Smooth muscle cell (in vitro differentiated cells): ENCODE results near the gene EGR2. TPM values are rescaled to one million over a fixed set of nuclear protein-coding genes. Genes with fewer than 3 reads are reported as not detected.
"Not testable (repeated sequence)": the region's sequence is repeated elsewhere in the genome, so short reads cannot be mapped to it uniquely, and the experiment has no call there.

Experiments used
- DNase-seq: peaks from one replicate; lab custom pipeline; 2025; ENCODE audit not compliant: unreplicated experiment; lab: John Stamatoyannopoulos, UW
- H2AFZ ChIP-seq: fragments of 200-600 bp; sonication (generic); 2 replicates; pipeline ENCODE4 v1.6.0; 2016; ENCODE audit warnings: antibody characterized with exemption, low read depth, mild to moderate bottlenecking
- H3F3A ChIP-seq: fragments of 200-600 bp; sonication (generic); 2 replicates; pipeline ENCODE4 v1.6.0; 2017; ENCODE audit warnings: antibody characterized with exemption, low read depth
- H3K27ac ChIP-seq: fragments of 200-600 bp; sonication (generic); 2 replicates; pipeline ENCODE4 v1.5.1; 2016; ENCODE audit warnings: low read depth, mild to moderate bottlenecking
- H3K27me3 ChIP-seq: fragments of 200-600 bp; sonication (generic); 2 replicates; pipeline ENCODE4 v1.6.1; 2016; ENCODE audit warnings: low read depth, mild to moderate bottlenecking
- H3K36me3 ChIP-seq: fragments of 200-600 bp; sonication (generic); 2 replicates; pipeline ENCODE4 v1.5.1; 2016; ENCODE audit warnings: low read depth
- H3K4me1 ChIP-seq: fragments of 200-600 bp; sonication (generic); 2 replicates; pipeline ENCODE4 v1.5.1; 2016; ENCODE audit warnings: low read depth
- H3K4me2 ChIP-seq: fragments of 200-600 bp; sonication (generic); 2 replicates; pipeline ENCODE4 v1.6.0; 2016; ENCODE audit warnings: mild to moderate bottlenecking
- H3K4me3 ChIP-seq: fragments of 200-600 bp; sonication (generic); 2 replicates; pipeline ENCODE4 v1.5.1; 2016; ENCODE audit warnings: mild to moderate bottlenecking
- H3K79me2 ChIP-seq: fragments of 200-600 bp; sonication (generic); 2 replicates; pipeline ENCODE4 v1.6.0; 2016; ENCODE audit warnings: low read depth, mild to moderate bottlenecking
- H3K9ac ChIP-seq: fragments of 200-600 bp; sonication (generic); 2 replicates; pipeline ENCODE4 v1.6.0; 2016; ENCODE audit warnings: low read depth
- H3K9me3 ChIP-seq: fragments of 200-600 bp; sonication (generic); replicated peaks from 2 replicates; pipeline ENCODE4 v1.5.1; 2016; ENCODE audit warnings: low read depth
- H4K20me1 ChIP-seq: fragments of 200-600 bp; sonication (generic); 2 replicates; pipeline ENCODE4 v1.6.0; 2016; ENCODE audit warnings: low read depth
- whole genome bisulfite sequencing: methylation state at CpG from one replicate; pipeline ENCODE4 v1.1.7; 2016; ENCODE audit warnings: low lambda C conversion rate; 5-methylcytosine and 5-hydroxymethylcytosine counted together
- polyA plus RNA-seq: library from polyadenylated mRNA; unstranded; fragments of >200 nt; fragmentation: Nextera tagmentation; extraction: Ambion mirVana; gene quantifications from 2 replicates; pipeline ENCODE4 v1.2.1, GENCODE V29; 2016
- total RNA-seq: library from RNA; depleted of rRNA; stranded (reverse); fragments of >200 nt; gene quantifications from 2 replicates; pipeline ENCODE4 v1.2.3, GENCODE V29; 2014
- TF ChIP-seq, protein P1 (sequence below): fragments of 200-600 bp; sonication (generic); IDR thresholded peaks from 2 replicates; pipeline ENCODE4 v1.5.1; 2017; ENCODE audit warnings: borderline replicate concordance, mild to moderate bottlenecking, antibody characterized with exemption; ENCODE audit not compliant: insufficient read depth, poor library complexity, severe bottlenecking

EGR2 gene
- total and polyA plus RNA-seq, 2 experiments from 2014 or later: 209 to 433 TPM

DNA sequence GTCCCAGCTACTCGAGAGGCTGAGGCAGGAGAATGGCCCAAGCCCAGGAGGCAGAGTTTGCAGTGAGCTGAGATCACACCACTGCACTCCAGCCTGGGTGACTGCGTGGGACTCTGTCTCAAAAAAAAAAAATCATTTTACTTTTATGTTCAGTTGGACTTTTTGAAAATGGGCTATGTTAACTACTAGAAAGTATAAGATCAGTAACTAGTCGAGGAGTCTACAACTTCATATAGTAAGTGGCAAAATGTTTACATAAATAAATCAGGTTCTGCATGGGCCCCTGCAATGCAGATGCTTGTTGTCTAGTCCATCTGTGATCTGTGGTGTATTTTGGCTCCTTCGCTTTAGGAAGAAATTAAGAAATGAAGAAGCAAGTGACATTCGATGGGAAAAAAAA is 23.9 kb downstream of the EGR2 start:
- Histone ChIP-seq H3K4me1 (no peaks in the 10 kb centered on the region), H2AFZ (no peak overlapping the region), H3K27ac (no peak overlapping the region), H3K4me3 (no peak overlapping the region), H3F3A (no peaks in the 10 kb centered on the region), H3K27me3 (no peaks in the 10 kb centered on the region), H3K79me2 (no peaks in the 10 kb centered on the region), H3K9ac (no peak overlapping the region), H3K36me3 (no peaks in the 10 kb centered on the region), H3K4me2 (no peak overlapping the region), H3K9me3 (no peaks in the 10 kb centered on the region), H4K20me1 (no peaks in the 10 kb centered on the region)
- 96% methylated on average over 5 of the region's 5 CpGs for WGBS
- TF ChIP-seq, protein P1, sequence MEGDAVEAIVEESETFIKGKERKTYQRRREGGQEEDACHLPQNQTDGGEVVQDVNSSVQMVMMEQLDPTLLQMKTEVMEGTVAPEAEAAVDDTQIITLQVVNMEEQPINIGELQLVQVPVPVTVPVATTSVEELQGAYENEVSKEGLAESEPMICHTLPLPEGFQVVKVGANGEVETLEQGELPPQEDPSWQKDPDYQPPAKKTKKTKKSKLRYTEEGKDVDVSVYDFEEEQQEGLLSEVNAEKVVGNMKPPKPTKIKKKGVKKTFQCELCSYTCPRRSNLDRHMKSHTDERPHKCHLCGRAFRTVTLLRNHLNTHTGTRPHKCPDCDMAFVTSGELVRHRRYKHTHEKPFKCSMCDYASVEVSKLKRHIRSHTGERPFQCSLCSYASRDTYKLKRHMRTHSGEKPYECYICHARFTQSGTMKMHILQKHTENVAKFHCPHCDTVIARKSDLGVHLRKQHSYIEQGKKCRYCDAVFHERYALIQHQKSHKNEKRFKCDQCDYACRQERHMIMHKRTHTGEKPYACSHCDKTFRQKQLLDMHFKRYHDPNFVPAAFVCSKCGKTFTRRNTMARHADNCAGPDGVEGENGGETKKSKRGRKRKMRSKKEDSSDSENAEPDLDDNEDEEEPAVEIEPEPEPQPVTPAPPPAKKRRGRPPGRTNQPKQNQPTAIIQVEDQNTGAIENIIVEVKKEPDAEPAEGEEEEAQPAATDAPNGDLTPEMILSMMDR: no peak
- DNase-seq: no peak

- TF ChIP-seq, protein P1: no peak
- Histone ChIP-seq H3K9me3 (no peaks in the 10 kb centered on the region), H3F3A (no peaks in the 10 kb centered on the region), H3K79me2 (no peaks in the 10 kb centered on the region), H3K4me3 (no peak overlapping the region), H3K36me3 (no peaks in the 10 kb centered on the region), H3K4me1 (no peaks in the 10 kb centered on the region), H3K9ac (no peak overlapping the region), H3K4me2 (no peak overlapping the region), H4K20me1 (no peaks in the 10 kb centered on the region), H3K27ac (no peak overlapping the region), H3K27me3 (no peaks in the 10 kb centered on the region), H2AFZ (no peak overlapping the region)
- DNase-seq: no peak
- WGBS: 84% methylated on average over 2 of the region's 2 CpGs
These were observed 25.6 kb downstream of the EGR2 start for GRCh38 chr10:62790571-62790970.

GRCh38 chr10:62790019-62790555 is 26.1 kb downstream of the EGR2 start:
- no peaks in the 10 kb centered on the region for H3F3A ChIP-seq
- no peaks in the 10 kb centered on the region for H3K4me1 ChIP-seq
- no peak overlapping the region for H3K27ac ChIP-seq
- TF ChIP-seq, protein P1: no peak
- H3K9me3 ChIP-seq: no peaks in the 10 kb centered on the region
- WGBS: 91% methylated on average over 14 of the region's 14 CpGs
- no peaks in the 10 kb centered on the region for H3K36me3 ChIP-seq
- no peak overlapping the region for H3K4me2 ChIP-seq
- DNase-seq: no peak
- H2AFZ ChIP-seq: no peak overlapping the region
- no peak overlapping the region for H3K9ac ChIP-seq
- no peak overlapping the region for H3K4me3 ChIP-seq
- H4K20me1 ChIP-seq: no peaks in the 10 kb centered on the region
- H3K79me2 ChIP-seq: no peaks in the 10 kb centered on the region
- no peaks in the 10 kb centered on the region for H3K27me3 ChIP-seq

DNA sequence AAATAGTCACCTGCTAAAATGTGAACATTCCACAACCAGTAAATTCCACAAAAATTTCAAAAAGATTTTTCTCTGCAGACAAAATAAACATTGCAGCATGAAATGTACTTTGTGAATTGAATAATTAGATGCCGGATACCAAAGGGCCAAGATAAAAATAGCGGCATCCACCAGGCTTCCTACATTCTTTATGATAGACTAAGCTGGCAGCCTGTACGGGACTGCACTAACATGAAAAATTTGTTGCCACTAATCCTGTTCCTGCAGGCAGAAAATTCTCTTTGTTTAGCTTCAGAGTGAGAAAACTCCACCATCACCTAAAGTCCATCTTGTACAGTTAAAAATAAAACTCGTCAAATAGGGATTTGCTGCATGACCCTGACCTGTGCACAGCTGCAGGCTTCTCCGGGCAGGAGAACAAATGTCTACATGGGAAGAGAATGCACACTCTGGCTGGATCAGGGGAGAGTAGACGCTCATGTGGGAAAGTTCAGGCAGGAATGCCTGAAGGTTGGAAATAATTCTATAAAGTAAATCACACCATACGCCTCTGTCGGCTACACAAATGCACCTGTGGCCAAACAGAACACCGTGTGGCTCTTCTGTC is 27.2 kb downstream of the EGR2 start:
- Histone ChIP-seq H3K27ac (no peak overlapping the region), H3K27me3 (no peaks in the 10 kb centered on the region), H3K4me3 (no peak overlapping the region), H3F3A (no peaks in the 10 kb centered on the region), H3K79me2 (no peaks in the 10 kb centered on the region), H3K4me1 (no peaks in the 10 kb centered on the region), H3K36me3 (no peaks in the 10 kb centered on the region), H2AFZ (no peak overlapping the region), H3K9ac (no peak overlapping the region), H4K20me1 (no peaks in the 10 kb centered on the region), H3K4me2 (no peak overlapping the region), H3K9me3 (no peaks in the 10 kb centered on the region)
- TF ChIP-seq, protein P1: no peak
- DNase-seq: no peak
- WGBS: 88% methylated on average over 9 of the region's 9 CpGs

DNA sequence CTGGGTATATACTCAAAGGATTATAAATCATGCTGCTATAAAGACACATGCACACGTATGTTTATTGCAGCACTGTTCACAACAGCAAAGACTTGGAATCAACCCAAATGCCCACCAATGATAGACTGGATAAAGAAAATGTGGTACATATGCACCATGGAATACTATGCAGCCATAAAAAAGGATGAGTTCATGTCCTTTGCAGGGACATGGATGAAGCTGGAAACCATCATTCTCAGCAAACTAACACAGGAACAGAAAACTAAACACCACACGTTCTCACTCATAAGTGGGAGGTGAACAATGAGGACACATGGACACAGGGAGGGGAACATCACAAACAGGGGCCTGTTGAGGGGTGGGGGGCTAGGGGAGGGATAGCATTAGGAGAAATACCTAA is 27.9 kb downstream of the EGR2 start:
- not testable (repeated sequence) for H3K4me3 ChIP-seq, H3K9me3 ChIP-seq, H3K27ac ChIP-seq, H3F3A ChIP-seq, H3K27me3 ChIP-seq, H3K79me2 ChIP-seq, DNase-seq, H3K9ac ChIP-seq, H4K20me1 ChIP-seq, H3K4me1 ChIP-seq, H3K36me3 ChIP-seq, H3K4me2 ChIP-seq, H2AFZ ChIP-seq
- 88% methylated on average over 2 of the region's 2 CpGs for WGBS
